Activated T-cell treated with anti-CD3 and anti-CD28 coated beads for 4 hours (primary cell): Measurements from ENCODE around the gene FAAP20.

Source experiments
- DNase-seq: peaks from one replicate; pipeline ENCODE4 v3.0.0-alpha.2; 2020

Gene FAAP20

GRCh38 chr1:2209400-2210083 lies 15.0 kb upstream of the FAAP20 start:
- no peak for DNase-seq

- DNase-seq: no peak
Measured at GRCh38 chr1:2208309-2209239, 14.0 kb upstream of the FAAP20 start.

- no peak for DNase-seq
Measured at GRCh38 chr1:2206813-2207487, 12.4 kb upstream of the FAAP20 start.

GRCh38 chr1:2205191-2205952 lies 10.8 kb upstream of the FAAP20 start:
- DNase-seq: peak; percentile 94

- DNase-seq: no peak
Measured at GRCh38 chr1:2204415-2205190, 10.0 kb upstream of the FAAP20 start.

GRCh38 chr1:2203671-2204414 lies 9.3 kb upstream of the FAAP20 start:
- DNase-seq: no peak

GRCh38 chr1:2202843-2203601 lies 8.4 kb upstream of the FAAP20 start:
- DNase-seq: no peak

- no peak for DNase-seq
Measured at GRCh38 chr1:2202008-2202575, 7.5 kb upstream of the FAAP20 start.

GRCh38 chr1:2201062-2201461 lies 6.5 kb upstream of the FAAP20 start:
- DNase-seq: no peak

GRCh38 chr1:2200308-2200943 lies 5.9 kb upstream of the FAAP20 start:
- DNase-seq: no peak

- DNase-seq: peak; percentile 60
Measured at GRCh38 chr1:2199042-2199810, 4.7 kb upstream of the FAAP20 start.

- no peak for DNase-seq
Measured at GRCh38 chr1:2198571-2198970, 4.0 kb upstream of the FAAP20 start.

GRCh38 chr1:2197707-2198165 lies 3.2 kb upstream of the FAAP20 start:
- DNase-seq: no peak

- DNase-seq: no peak
Measured at GRCh38 chr1:2196901-2197638, 2.5 kb upstream of the FAAP20 start.

- no peak for DNase-seq
Measured at GRCh38 chr1:2195785-2196184, 1.2 kb upstream of the FAAP20 start.

GRCh38 chr1:2194898-2195673 lies 514 bp upstream of the FAAP20 start:
- peak; percentile 72 for DNase-seq
